Renal pelvis (tissue), 4 donors: ENCODE results near the gene GPATCH11. TPM values are rescaled to one million over a fixed set of nuclear protein-coding genes. Genes with fewer than 3 reads are reported as not detected.

ENCODE experiments used
- DNase-seq: peaks from one replicate; pipeline ENCODE4 v3.0.0-alpha.2; 2013
- polyA plus RNA-seq, 3 donors: library from polyadenylated mRNA; unstranded; fragments of 120-200 nt; gene quantifications; one replicate each; pipeline ENCODE4 v1.2.1, GENCODE V29; 2013; ENCODE audit not compliant: insufficient read length in 3 of 3

GPATCH11 gene
- polyA plus RNA-seq, 3 donors: 8.0 to 9.6 (median 8.1) TPM

DNA sequence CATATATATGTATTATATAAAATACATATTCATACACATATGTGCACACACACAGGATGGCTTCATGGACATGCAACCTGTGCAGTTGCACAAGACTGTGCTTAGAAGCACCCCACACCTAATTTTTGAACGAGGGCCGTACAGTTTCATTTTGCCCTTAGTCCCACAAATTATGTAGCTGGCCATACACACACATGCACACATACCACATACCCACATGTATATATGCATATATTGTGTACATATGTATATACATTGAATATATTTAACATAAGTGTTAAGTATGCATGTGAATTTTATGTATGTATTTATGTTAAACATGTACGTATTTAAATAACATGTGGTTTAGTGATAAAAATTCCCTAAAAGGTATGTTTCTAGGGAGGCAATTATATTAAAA, 18.3 kb downstream of the GPATCH11 start:
- DNase-seq: no peak

DNA sequence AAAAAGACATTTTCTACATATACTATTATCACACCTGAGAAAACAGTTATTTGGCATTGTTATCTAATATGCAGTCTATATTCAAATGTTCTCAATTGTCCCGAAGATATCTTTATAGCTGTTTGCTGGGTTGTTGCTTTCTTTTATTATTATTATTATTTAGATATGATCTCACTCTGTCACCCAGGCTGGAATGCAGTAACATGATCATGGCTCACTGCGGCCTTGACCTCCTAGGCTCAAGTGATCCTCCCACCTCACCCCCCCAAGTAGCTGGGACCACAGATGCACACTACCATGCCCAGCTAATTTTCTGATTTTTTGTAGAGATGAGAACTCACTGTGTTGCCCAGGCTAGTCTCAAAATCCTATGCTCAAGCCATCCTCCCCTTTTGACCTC, 19.9 kb downstream of the GPATCH11 start:
- no peak for DNase-seq

DNA sequence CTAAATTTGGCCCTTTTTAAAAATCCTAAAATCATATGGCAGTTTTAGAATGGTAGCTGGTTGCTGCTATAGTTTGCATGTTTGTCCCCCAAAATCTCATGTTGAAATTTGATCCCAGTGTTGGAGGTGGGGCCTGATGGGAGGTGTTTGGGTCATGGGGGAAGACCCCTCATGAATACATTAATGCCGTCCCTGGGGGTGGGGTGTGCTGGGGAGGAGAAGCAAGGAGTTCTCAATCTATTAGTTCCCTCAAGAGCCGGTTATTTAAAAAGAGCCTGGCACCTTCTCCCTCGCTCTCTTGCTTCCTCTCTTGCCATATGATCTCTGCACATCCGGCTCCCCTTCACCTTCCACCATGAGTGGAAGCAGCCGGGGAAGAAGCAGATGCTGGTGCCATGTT, 20.8 kb downstream of the GPATCH11 start:
- no peak for DNase-seq

DNA sequence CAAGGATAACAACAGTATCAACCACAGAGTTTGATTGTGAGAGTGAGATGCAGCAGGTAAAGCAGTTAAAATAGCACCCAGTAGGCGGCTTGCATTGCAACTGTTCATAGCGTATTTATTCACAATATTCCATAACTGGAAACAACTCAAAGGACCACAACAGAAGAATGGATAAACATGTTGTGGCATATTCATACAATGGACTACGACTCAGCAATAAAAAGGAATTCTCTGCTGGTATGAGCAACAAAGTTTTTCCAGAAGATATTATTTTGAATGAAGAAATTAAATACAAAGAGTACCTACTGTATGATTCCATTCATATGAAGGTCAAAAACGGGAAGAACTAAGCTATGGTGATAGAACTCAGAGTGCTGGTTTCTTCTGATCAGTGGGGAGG, 25.2 kb downstream of the GPATCH11 start:
- DNase-seq: no peak

DNA sequence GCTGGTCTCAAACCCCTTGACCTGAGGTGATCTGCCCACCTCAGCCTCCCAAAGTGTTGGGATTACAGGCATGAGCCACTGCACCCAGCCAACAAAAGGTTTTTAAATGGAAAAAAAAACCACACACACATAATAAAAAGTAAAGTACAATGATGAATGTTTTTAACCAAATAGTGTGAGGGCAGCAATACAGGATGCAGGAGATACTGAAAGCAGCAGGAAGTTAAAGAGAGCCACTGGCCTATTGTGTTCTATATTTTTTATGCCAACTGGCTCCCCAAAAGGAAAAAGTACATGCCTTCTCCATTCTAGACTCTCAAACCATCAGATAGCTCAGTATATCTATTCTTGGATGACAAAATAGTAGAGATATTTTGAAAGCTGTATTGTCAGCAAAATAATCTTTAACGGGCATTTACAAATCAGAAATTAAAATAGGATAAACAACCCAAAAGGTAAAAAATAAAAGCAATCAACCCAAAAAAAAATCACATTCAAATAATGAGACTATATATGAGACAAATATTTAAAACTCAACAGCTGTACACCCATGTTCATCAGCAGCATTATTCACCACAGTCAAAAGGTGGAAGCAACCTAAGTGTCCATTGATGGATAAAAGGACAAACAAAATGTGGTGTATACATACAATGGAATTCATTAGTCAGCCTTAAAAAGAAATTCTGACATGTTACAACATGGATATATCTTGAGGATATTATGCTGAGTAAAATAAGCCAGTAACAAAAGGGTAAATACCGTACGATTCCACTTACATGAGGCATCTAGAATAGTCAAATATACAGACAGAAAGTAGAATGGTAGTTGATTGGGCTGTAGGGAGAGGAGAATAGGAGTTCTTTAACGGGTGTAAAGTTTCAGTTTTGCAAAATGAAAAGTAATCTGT, 26.2 kb downstream of the GPATCH11 start:
- no peak for DNase-seq

DNA sequence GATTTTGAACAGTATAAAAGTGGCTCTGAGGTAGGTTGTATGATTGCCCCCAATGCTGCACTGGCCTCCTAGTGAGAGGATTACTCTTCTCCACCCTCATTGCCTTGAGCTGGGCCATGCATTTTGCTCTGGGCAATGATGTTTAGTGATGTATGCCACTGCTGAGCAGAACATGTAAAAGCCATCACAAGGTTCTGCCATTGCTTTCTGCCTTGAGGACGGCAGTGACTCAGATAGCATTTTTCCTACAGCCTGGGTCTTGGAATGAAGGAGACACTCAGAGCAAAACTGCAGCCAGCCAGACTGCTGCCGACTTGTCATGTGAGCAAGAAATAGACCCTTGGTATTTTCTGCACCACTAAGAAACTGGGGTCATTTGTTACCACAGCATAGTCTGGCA, 27.6 kb downstream of the GPATCH11 start:
- no peak for DNase-seq

DNA sequence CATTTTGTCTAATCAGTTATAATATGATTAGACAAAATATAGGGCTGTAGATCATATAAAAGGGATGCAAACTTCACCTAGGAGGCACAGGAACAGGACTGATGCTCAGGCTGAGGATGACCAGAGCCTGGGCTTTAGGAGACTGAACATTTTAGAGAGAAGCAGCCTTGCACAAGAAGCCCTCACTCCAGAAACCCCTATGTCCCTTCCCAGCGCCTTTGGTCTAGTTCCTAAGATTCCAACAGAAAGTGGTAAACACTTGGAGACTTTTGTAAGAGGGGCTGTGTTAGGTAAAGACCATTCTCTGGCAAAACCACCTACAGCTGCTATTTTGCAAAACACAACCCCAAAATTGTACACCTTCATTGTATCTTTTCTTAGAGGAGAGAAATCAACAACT, 33.2 kb downstream of the GPATCH11 start:
- no peak for DNase-seq

DNA sequence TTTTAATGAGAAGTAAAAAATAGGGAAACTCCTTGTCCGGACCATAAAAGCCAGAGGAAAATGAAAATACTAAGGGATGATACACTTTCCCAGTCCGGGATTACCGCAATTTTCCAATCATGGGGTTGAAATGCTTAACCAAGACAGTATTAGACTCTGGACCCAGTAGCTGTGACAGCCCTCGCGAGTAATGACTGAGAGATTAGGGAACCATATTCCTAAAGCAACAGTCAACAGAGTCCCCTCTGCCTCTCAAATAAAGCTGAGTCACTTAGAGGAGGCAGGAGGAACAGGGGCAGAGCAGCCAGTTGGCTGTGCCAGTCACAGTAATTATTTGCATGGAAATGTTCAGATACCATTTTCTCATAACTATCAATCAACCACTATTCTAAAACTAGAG, 34.8 kb downstream of the GPATCH11 start:
- DNase-seq: no peak

DNA sequence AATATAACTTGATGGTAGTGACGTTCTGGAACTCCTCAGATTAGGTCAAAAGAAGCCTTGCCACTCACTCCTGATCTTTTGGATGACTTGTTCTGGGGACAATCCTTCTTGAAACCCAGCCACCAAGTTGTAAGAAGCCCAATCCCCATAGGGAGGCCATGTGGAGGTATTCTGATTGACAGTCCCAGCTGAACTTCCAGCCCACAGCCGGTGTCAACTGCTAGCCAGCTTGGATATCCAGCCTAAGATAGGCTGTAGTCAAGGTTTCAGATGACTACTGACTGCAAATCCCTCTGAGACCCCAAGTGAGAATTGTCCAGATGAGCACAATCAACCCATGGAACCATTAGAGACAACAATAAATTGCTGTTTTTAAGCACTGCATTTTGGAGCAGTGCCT, 41.1 kb downstream of the GPATCH11 start:
- no peak for DNase-seq

DNA sequence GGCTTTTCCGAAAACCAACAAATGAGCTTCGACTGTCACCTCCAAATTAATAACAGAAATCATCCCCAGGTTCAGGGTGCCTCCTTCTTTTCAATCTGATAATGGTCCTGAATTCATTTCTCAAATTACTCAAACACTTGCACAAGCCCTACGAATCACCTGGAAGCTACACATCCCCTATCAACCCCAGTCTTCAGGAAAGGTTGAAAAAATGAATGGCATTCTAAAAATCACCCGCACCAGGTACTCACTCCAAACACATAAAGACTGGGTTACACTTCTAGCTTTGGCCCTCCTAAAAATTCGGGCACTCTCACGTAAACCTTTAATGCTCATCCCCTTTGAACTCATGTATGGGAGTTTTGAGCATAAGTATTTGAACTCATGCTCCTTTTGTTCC, 48.6 kb downstream of the GPATCH11 start:
- no peak for DNase-seq

DNA sequence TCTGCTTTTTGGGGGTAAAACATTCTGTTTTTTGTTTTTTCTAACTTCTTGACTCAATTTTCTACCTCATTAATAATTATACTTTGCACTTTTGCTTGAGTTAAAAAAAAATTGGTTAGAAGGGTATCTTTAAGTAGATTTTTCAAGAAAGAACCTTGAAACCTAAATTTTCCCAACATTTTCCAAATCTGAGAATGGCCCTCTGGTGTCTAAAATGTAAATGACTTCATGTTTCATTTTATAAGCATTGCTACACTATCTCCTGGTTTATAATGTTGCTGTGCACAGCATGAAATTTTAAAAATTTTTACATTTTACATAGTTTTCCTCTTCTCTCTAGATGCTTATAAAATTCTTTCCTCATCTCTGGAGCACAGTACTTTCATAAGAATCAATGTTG, 58.2 kb downstream of the GPATCH11 start:
- no peak for DNase-seq

DNA sequence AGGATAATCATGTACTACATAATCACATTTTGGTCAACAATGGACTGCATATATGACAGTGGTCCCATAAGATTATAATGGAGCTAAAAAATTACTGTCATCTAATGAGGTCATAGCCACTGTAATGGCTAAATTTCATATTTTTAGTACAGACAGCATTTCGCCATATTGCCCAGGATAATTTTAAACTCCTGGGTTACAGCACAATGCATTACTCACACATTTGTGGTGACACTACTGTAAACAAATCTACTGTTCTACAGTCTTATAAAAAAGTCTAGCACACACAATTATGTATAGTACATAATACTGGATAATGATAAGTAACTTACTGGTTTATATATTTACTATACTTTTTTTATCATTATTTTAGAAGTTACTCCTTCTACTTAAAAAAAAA, 59.7 kb downstream of the GPATCH11 start:
- no peak for DNase-seq

DNA sequence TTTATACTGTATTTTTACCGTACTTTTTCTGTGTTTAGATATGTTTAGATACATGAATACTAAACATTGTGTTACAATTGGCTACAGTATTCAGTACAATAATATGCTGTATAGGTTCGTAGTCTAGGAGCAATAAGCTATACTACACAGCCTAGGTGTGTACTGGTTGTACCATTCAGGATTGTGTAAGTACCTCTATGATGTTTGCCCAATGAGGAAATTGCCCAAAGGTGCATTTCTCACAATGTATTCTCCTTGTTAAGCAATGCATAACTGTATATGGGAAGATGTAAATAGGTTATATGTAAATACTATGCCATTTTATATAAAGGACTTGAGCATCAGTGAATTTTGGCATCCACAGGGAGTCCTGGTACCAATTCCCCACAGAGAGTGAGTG, 61.7 kb downstream of the GPATCH11 start:
- no peak for DNase-seq

DNA sequence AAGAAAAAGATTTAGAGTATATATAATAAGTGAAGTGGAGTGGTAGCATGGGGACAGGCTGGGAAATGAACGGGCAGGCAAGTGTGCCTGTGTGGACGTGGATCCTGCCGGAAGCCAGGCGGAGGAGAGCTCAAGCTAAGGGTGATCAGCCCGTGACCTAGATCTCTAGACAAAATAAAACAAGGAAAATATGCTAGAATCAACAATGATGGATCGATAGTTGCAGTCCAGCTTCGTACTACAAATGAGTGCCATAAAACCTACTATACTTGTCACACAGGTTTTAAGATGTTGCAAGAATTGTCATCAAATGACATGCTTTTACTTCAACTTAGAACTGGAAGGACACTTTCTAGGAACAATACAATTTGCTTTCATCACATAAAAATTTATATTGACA, 64.0 kb downstream of the GPATCH11 start:
- DNase-seq: no peak

Other genes with a start within 250 kb of the GPATCH11 start
- 10 to 100 TPM; 19.9 to 23.3 (median 21.5) TPM for gene STRN, start 118.0 kb upstream of the GPATCH11 start, polyA plus RNA-seq
- gene HEATR5B, start 146 bp upstream of the GPATCH11 start, polyA plus RNA-seq: 10 to 100 TPM; 20.8 to 27.0 (median 23.3) TPM
- 10 to 100 TPM; 27.0 to 36.3 (median 33.1) TPM for gene EIF2AK2, start 72.5 kb downstream of the GPATCH11 start, polyA plus RNA-seq
- gene SULT6B1, start 104.2 kb downstream of the GPATCH11 start, polyA plus RNA-seq: not detected
- gene CEBPZOS, start 112.0 kb downstream of the GPATCH11 start, polyA plus RNA-seq: 10 to 100 TPM; 44.7 to 64.0 (median 61.8) TPM
- gene CEBPZ, start 147.1 kb downstream of the GPATCH11 start, polyA plus RNA-seq: 10 to 100 TPM; 72.7 to 87.2 (median 82.0) TPM
- gene NDUFAF7, start 147.1 kb downstream of the GPATCH11 start, polyA plus RNA-seq: 10 to 100 TPM; 19.0 to 37.2 (median 27.8) TPM
- 10 to 100 TPM; 46.3 to 56.4 (median 55.8) TPM for gene PRKD3, start 240.3 kb downstream of the GPATCH11 start, polyA plus RNA-seq